Left renal pelvis (tissue), 4 donors: Measurements from ENCODE around the gene DDIT4. TPM values are rescaled to one million over a fixed set of nuclear protein-coding genes. Genes with fewer than 3 reads are reported as not detected.
A peak's percentile ranks its signal among the peaks of the same experiment; 100 is the strongest.
"Not testable (repeated sequence)": the region's sequence is repeated elsewhere in the genome, so short reads cannot be mapped to it uniquely, and the experiment has no call there.

Experiments used
- DNase-seq, 4 donors: peaks; one replicate each; pipeline ENCODE4 v3.0.0-alpha.2; 2013; ENCODE audit warnings: low read depth in 4 of 4, low spot score in 3 of 4
- polyA plus RNA-seq, 4 donors: library from polyadenylated mRNA; unstranded; fragments of 120-200 nt; gene quantifications; one replicate each; pipeline ENCODE4 v1.2.1, GENCODE V29; 2013; ENCODE audit not compliant: insufficient read length in 4 of 4

Gene DDIT4
- polyA plus RNA-seq, 4 donors = 35.6 to 68.8 (median 54.1) TPM

GRCh38 chr10:72248468-72249151 is 25.1 kb upstream of the DDIT4 start:
- no peak for DNase-seq

GRCh38 chr10:72249176-72249862 is 24.4 kb upstream of the DDIT4 start:
- not testable (repeated sequence) for DNase-seq

- no peak for DNase-seq
Measured at GRCh38 chr10:72250666-72251065, 23.1 kb upstream of the DDIT4 start.

GRCh38 chr10:72251635-72252034 is 22.1 kb upstream of the DDIT4 start:
- no peak for DNase-seq

GRCh38 chr10:72252972-72253371 is 20.8 kb upstream of the DDIT4 start:
- no peak for DNase-seq

- no peak for DNase-seq
Measured at GRCh38 chr10:72253578-72253977, 20.1 kb upstream of the DDIT4 start.

- DNase-seq = peak in 1 of 4 donors; percentile 57
Measured at GRCh38 chr10:72254813-72255568, 18.7 kb upstream of the DDIT4 start.

- no peak for DNase-seq
Measured at GRCh38 chr10:72255977-72256729, 17.6 kb upstream of the DDIT4 start.

- DNase-seq = no peak
Measured at GRCh38 chr10:72257051-72257892, 16.5 kb upstream of the DDIT4 start.

GRCh38 chr10:72258617-72259016 is 15.1 kb upstream of the DDIT4 start:
- no peak for DNase-seq

- DNase-seq = no peak
Measured at GRCh38 chr10:72259491-72260238, 14.1 kb upstream of the DDIT4 start.

- peak in 3 of 4 donors; percentile 85 to 96 (median 89) for DNase-seq
Measured at GRCh38 chr10:72260239-72260975, 13.3 kb upstream of the DDIT4 start.

GRCh38 chr10:72260976-72261783 is 12.5 kb upstream of the DDIT4 start:
- peak in 1 of 4 donors; percentile 90 for DNase-seq

- no peak for DNase-seq
Measured at GRCh38 chr10:72261784-72262404, 11.8 kb upstream of the DDIT4 start.

GRCh38 chr10:72263613-72264241 is 10.0 kb upstream of the DDIT4 start:
- DNase-seq = no peak

- no peak for DNase-seq
Measured at GRCh38 chr10:72264536-72264935, 9.2 kb upstream of the DDIT4 start.

GRCh38 chr10:72265508-72265907 is 8.2 kb upstream of the DDIT4 start:
- DNase-seq = no peak
